ENCODE results near the gene CIART. TPM values are rescaled to one million over a fixed set of nuclear protein-coding genes. Genes with fewer than 3 reads are reported as not detected.

Gene CIART
- total and polyA plus RNA-seq, 2 of the 8 experiments (the other 6 are each of a cell fraction or from before 2014, with no cell fraction given) = 9.6 to 33.3 TPM

DNA sequence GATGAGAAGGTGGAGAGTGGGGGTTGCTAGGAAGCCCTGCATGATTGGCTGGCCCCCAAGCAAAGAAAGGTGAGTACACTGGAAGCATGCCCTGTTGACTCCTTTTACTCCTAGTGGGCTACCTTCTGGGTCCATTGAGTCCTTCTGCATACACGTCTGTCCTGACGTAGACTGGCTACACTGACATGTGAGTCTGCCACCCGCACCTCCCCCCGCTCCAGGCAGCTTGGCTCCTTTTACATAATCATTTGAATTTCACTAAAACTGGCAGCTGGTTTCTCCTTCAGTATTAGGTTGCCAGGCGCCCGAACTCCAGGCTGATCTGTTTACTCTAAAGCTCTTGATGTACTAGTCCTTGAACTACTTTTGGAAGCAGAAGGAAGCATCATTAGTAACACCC is 20.0 kb downstream of the CIART start:
- H3K18ac ChIP-seq (ENCODE audit: extremely low read depth, low read length) = no peak overlapping the region
- no peaks in the 10 kb centered on the region for H3K9me3 ChIP-seq (ENCODE audit: insufficient read depth in 2 of 2, low read depth in 1 of 2, low read length in 1 of 2)
- H4K20me1 ChIP-seq (replicated peaks in 1 of 2; ENCODE audit: control insufficient read depth in 1 of 2, insufficient read depth in 2 of 2, low read length in 2 of 2) = peaks cover 0 to 2% of the 10 kb centered on the region in 2 experiments
- no peak overlapping the region for H4K91ac ChIP-seq (replicated peaks; ENCODE audit: insufficient read length, low read length)
- H2BK20ac ChIP-seq (ENCODE audit: low read length) = peak overlapping the region; percentile 44; the same call in 1 of the 2 replicates
- peaks cover 5 to 14% (median 6%) of the 10 kb centered on the region in 4 experiments; a peak in 5 of 7 replicates for H3K4me1 ChIP-seq (replicated peaks in 1 of 4; ENCODE audit: control insufficient read depth in 3 of 4, insufficient read depth in 4 of 4, low read length in 3 of 4)
- no peaks in the 10 kb centered on the region for H3K27me3 ChIP-seq (replicated peaks in 1 of 4; ENCODE audit: control insufficient read depth in 3 of 4, extremely low read depth in 1 of 4, insufficient read depth in 3 of 4, low read length in 3 of 4)
- peak overlapping the region; percentile 56 to 78 for H3K4me2 ChIP-seq (ENCODE audit: insufficient read depth in 1 of 2, low read depth in 2 of 2, low read length in 2 of 2)
- no peak for DNase-seq (ENCODE audit: low read depth in 1 of 2, low spot score in 2 of 2)
- no peak overlapping the region for H4K5ac ChIP-seq (ENCODE audit: insufficient read length, low read depth, low read length)
- POLR2A ChIA-PET (ENCODE audit: partially characterized antibody) = interaction anchor here (0.6 to 3.6 kb wide), 13 partner anchors 11 to 61 kb away, joined by 3 to 33 read pairs (median 7); partner anchors contain the start of genes APH1A, C1orf54, CA14 and CIART
- H3K79me1 ChIP-seq (ENCODE audit: low read depth, low read length) = no peaks in the 10 kb centered on the region
- H2BK12ac ChIP-seq (ENCODE audit: low read depth, low read length) = peak overlapping the region; percentile 78; the same call in 1 of the 2 replicates
- H3K27ac ChIP-seq (ENCODE audit: low read depth, low read length) = peak overlapping the region; percentile 74
- H3K4ac ChIP-seq (replicated peaks; ENCODE audit: insufficient read length, low read depth, low read length) = no peak overlapping the region
- no peak overlapping the region for H2BK120ac ChIP-seq (replicated peaks; ENCODE audit: low read depth, low read length)
- H3K23me2 ChIP-seq (ENCODE audit: low read depth, low read length) = no peaks in the 10 kb centered on the region
- H3K36me3 ChIP-seq (ENCODE audit: control insufficient read depth in 2 of 4, insufficient read depth in 4 of 4, low read length in 3 of 4) = peaks cover under 1 to 61% (median 26%) of the 10 kb centered on the region in 4 experiments; a peak in 7 of 8 replicates
- no peak overlapping the region for H3K23ac ChIP-seq (ENCODE audit: insufficient read length)
- no peak overlapping the region for H3K56ac ChIP-seq (replicated peaks; ENCODE audit: insufficient read length, low read depth, low read length)
- peak overlapping the region; percentile 79; the same call in 1 of the 2 replicates for H2BK5ac ChIP-seq (ENCODE audit: low read depth, low read length)
- H3K14ac ChIP-seq (ENCODE audit: insufficient read length) = no peak overlapping the region
- FAIRE-seq = no peak
- no peak overlapping the region for H2BK15ac ChIP-seq (ENCODE audit: low read length)
- no peak overlapping the region for H2AFZ ChIP-seq (ENCODE audit: low read length)
- H3K79me2 ChIP-seq (ENCODE audit: control insufficient read depth in 1 of 2, insufficient read depth in 2 of 2, low read length in 2 of 2) = peaks cover 0 to 25% of the 10 kb centered on the region in 2 experiments; a peak in 2 of 4 replicates
- WGBS, 2 experiments (ENCODE audit: extremely low coverage in 1 of 2, insufficient coverage in 1 of 2, insufficient read length in 1 of 2, insufficient replicate concordance in 2 of 2, low coverage in 1 of 2, low lambda C conversion rate in 2 of 2, missing lambda C conversion rate in 1 of 2) = 79% methylated on average over 6 of the region's 6 CpGs; no CpG with 5 or more reads in 1 of the 2 experiments
- H2AK5ac ChIP-seq (ENCODE audit: low read depth, low read length) = no peak overlapping the region
- peak overlapping the region in 1 of 4 experiments; percentile 40; a peak in 2 of 8 replicates for H3K4me3 ChIP-seq (ENCODE audit: extremely low read depth in 1 of 4, insufficient read depth in 2 of 4, low read depth in 3 of 4, low read length in 4 of 4)
- H3K9ac ChIP-seq (replicated peaks in 1 of 4; ENCODE audit: extremely low read depth in 1 of 4, low read depth in 3 of 4, low read length in 3 of 4) = peak overlapping the region in 1 of 4 experiments; percentile 13; a peak in 2 of 7 replicates
- CTCF ChIA-PET (ENCODE audit: partially characterized antibody) = interaction anchor here (2.2 kb wide), 1 partner anchor 46 kb away, joined by 9 read pairs; no protein-coding TSS in a partner anchor
- H4K8ac ChIP-seq (ENCODE audit: extremely low read depth, insufficient read depth, low read length) = no peak overlapping the region
- TF ChIP-seq EP300 (IDR thresholded peaks at IDR 0.05; ENCODE audit: borderline replicate concordance in 1 of 2, low read depth in 2 of 2, low read length in 2 of 2) (no peak), POLR2AphosphoS5 (IDR thresholded peaks at IDR 0.05; ENCODE audit: low read depth, low read length) (peak; percentile 69), PHF8 (conservative IDR thresholded peaks at IDR 0.05; ENCODE audit: low read depth, low read length) (no peak), JUN (IDR thresholded peaks at IDR 0.05; ENCODE audit: low read depth, low read length) (no peak), CBX8 (IDR thresholded peaks at IDR 0.05; ENCODE audit: borderline replicate concordance, low read depth, low read length) (no peak), POLR2A (IDR thresholded peaks at IDR 0.05; ENCODE audit: control extremely low read depth in 1 of 2, low read depth in 2 of 2, low read length in 2 of 2) (peak in 1 of 2 experiments; percentile 56; a peak in 1 of 3 replicates), HDAC2 (IDR thresholded peaks at IDR 0.05; ENCODE audit: borderline replicate concordance in 1 of 2, low read depth in 2 of 2, low read length in 2 of 2) (no peak), RXRA (IDR thresholded peaks at IDR 0.05; ENCODE audit: insufficient read depth, low read depth, low read length) (no peak), RBBP5 (IDR thresholded peaks at IDR 0.05; ENCODE audit: borderline replicate concordance, low read depth, low read length) (no peak), RNF2 (IDR thresholded peaks at IDR 0.05; ENCODE audit: borderline replicate concordance, low read depth, low read length, missing control alignments, poor library complexity, severe bottlenecking) (no peak), EGR1 (IDR thresholded peaks at IDR 0.05; ENCODE audit: borderline replicate concordance, low read depth, low read length) (no peak), TCF12 (IDR thresholded peaks at IDR 0.05; ENCODE audit: low read depth, low read length) (no peak)
